H9 (cell line): ENCODE results near the gene APBA2. TPM values are rescaled to one million over a fixed set of nuclear protein-coding genes. Genes with fewer than 3 reads are reported as not detected.

ENCODE experiments used
- DNase-seq: peaks from one replicate; pipeline ENCODE4 v3.0.0-alpha.2; 2017
- H2AFZ ChIP-seq: one replicate; pipeline ENCODE4 v1.6.1; 2013; ENCODE audit warnings: mild to moderate bottlenecking, low read length, control low read depth, moderate library complexity
- H2AK5ac ChIP-seq: 2 replicates; pipeline ENCODE4 v1.6.1; 2013; ENCODE audit warnings: low read length, control low read depth, mixed read lengths; ENCODE audit not compliant: insufficient read length
- H2BK120ac ChIP-seq: one replicate; pipeline ENCODE4 v1.6.1; 2013; ENCODE audit warnings: low read depth, mild to moderate bottlenecking, low read length, control low read depth, inconsistent platforms; ENCODE audit not compliant: poor library complexity, severe bottlenecking
- H2BK12ac ChIP-seq: 2 replicates; pipeline ENCODE4 v1.6.1; 2013; ENCODE audit warnings: low read length, control low read depth, mixed read lengths, low read depth; ENCODE audit not compliant: insufficient read length
- H2BK15ac ChIP-seq: 2 replicates; pipeline ENCODE4 v1.6.1; 2013; ENCODE audit warnings: low read depth, low read length, control low read depth
- H2BK20ac ChIP-seq: one replicate; pipeline ENCODE4 v1.6.1; 2013; ENCODE audit warnings: low read depth, mild to moderate bottlenecking, low read length, control low read depth, inconsistent platforms; ENCODE audit not compliant: poor library complexity, severe bottlenecking
- H2BK5ac ChIP-seq: 2 replicates; pipeline ENCODE4 v1.6.1; 2013; ENCODE audit warnings: low read length, control low read depth, mixed read lengths; ENCODE audit not compliant: insufficient read length
- H3K14ac ChIP-seq: 2 replicates; pipeline ENCODE4 v1.6.1; 2013; ENCODE audit warnings: low read length, control low read depth; ENCODE audit not compliant: insufficient read depth
- H3K18ac ChIP-seq: 2 replicates; pipeline ENCODE4 v1.6.1; 2013; ENCODE audit warnings: low read depth, mild to moderate bottlenecking, mixed read lengths, low read length, control low read depth; ENCODE audit not compliant: insufficient read length
- H3K23ac ChIP-seq: 2 replicates; pipeline ENCODE4 v1.6.1; 2013; ENCODE audit warnings: low read length, control low read depth, mixed read lengths, low read depth; ENCODE audit not compliant: insufficient read length
- H3K23me2 ChIP-seq: 2 replicates; pipeline ENCODE4 v1.6.1; 2013; ENCODE audit warnings: low read depth, mild to moderate bottlenecking, mixed read lengths, low read length, control low read depth; ENCODE audit not compliant: insufficient read length, poor library complexity, severe bottlenecking
- H3K27ac ChIP-seq: 2 replicates; pipeline ENCODE4 v1.5.1; 2013; ENCODE audit warnings: low read length, control low read depth, mixed read lengths, low read depth; ENCODE audit not compliant: insufficient read length
- H3K27me3 ChIP-seq: 2 replicates; pipeline ENCODE4 v1.6.1; 2013; ENCODE audit warnings: low read length, control low read depth, inconsistent platforms; ENCODE audit not compliant: insufficient read depth
- H3K4ac ChIP-seq: 2 replicates; pipeline ENCODE4 v1.6.1; 2013; ENCODE audit warnings: low read depth, mild to moderate bottlenecking, control low read depth, inconsistent platforms, low read length, moderate library complexity
- H3K4me1 ChIP-seq: 2 replicates; pipeline ENCODE4 v1.6.1; 2013; ENCODE audit warnings: low read length, control low read depth, inconsistent platforms; ENCODE audit not compliant: insufficient read depth
- H3K4me2 ChIP-seq: 2 replicates; pipeline ENCODE4 v1.6.1; 2013; ENCODE audit warnings: low read length, control low read depth, mixed read lengths; ENCODE audit not compliant: insufficient read length, insufficient read depth
- H3K56ac ChIP-seq: 2 replicates; pipeline ENCODE4 v1.6.1; 2013; ENCODE audit warnings: low read depth, mild to moderate bottlenecking, mixed read lengths, low read length, control low read depth; ENCODE audit not compliant: insufficient read length
- H3K79me1 ChIP-seq: 2 replicates; pipeline ENCODE4 v1.6.1; 2013; ENCODE audit warnings: low read depth, mild to moderate bottlenecking, moderate library complexity, low read length, control low read depth, inconsistent platforms; ENCODE audit not compliant: insufficient read depth, poor library complexity, severe bottlenecking
- H3K79me2 ChIP-seq: 2 replicates; pipeline ENCODE4 v1.6.1; 2013; ENCODE audit warnings: low read length, control low read depth, inconsistent platforms; ENCODE audit not compliant: insufficient read depth
- H3K9ac ChIP-seq: 2 replicates; pipeline ENCODE4 v1.6.1; 2013; ENCODE audit warnings: low read length, control low read depth, mixed read lengths; ENCODE audit not compliant: insufficient read length; ENCODE audit errors: extremely low read depth
- H3K9me3 ChIP-seq: one replicate; pipeline ENCODE4 v1.6.1; 2013; ENCODE audit warnings: low read depth, low read length, inconsistent platforms; ENCODE audit not compliant: control insufficient read depth
- H3T11ph ChIP-seq: one replicate; pipeline ENCODE4 v1.6.1; 2013; ENCODE audit warnings: mild to moderate bottlenecking, low read length, control low read depth, inconsistent platforms
- H4K20me1 ChIP-seq: one replicate; pipeline ENCODE4 v1.6.1; 2013; ENCODE audit not compliant: control insufficient read depth, insufficient read length, insufficient read depth
- H4K5ac ChIP-seq: 2 replicates; pipeline ENCODE4 v1.6.1; 2013; ENCODE audit warnings: low read depth, mild to moderate bottlenecking, mixed read lengths, low read length, control low read depth; ENCODE audit not compliant: insufficient read length
- H4K8ac ChIP-seq: replicated peaks from 2 replicates; pipeline ENCODE4 v1.6.1; 2013; ENCODE audit warnings: low read length, control low read depth, mixed read lengths, low read depth; ENCODE audit not compliant: insufficient read length
- H4K91ac ChIP-seq: 2 replicates; pipeline ENCODE4 v1.6.1; 2013; ENCODE audit warnings: low read depth, mild to moderate bottlenecking, moderate library complexity, mixed read lengths, low read length, control low read depth; ENCODE audit not compliant: insufficient read length
- H3K27ac Mint-ChIP-seq, 3 experiments: 2 replicates in 2 of 3; 3 replicates in 1 of 3; pipeline ENCODE4 v1.8.0; 2020 to 2021; ENCODE audit warnings: mixed read lengths in 3 of 3, mild to moderate bottlenecking in 1 of 3, moderate library complexity in 1 of 3
- H3K27me3 Mint-ChIP-seq: 2 replicates; pipeline ENCODE4 v1.8.0; 2021; ENCODE audit warnings: low read depth, mild to moderate bottlenecking, moderate library complexity, mixed read lengths
- H3K36me3 Mint-ChIP-seq, 3 experiments: 2 replicates in 2 of 3; 3 replicates in 1 of 3; pipeline ENCODE4 v1.8.0; 2020 to 2021; ENCODE audit warnings: low read depth in 3 of 3, mixed read lengths in 3 of 3; ENCODE audit not compliant: insufficient read depth in 1 of 3
- H3K4me1 Mint-ChIP-seq, 2 experiments: 2 replicates each; pipeline ENCODE4 v1.8.0; 2020; ENCODE audit warnings: mixed read lengths in 2 of 2
- H3K4me3 Mint-ChIP-seq, 2 experiments: 2 replicates in 1 of 2; 3 replicates in 1 of 2; pipeline ENCODE4 v1.8.0; 2020 to 2021; ENCODE audit warnings: mild to moderate bottlenecking in 2 of 2, mixed read lengths in 2 of 2, moderate library complexity in 1 of 2
- H3K9me3 Mint-ChIP-seq, 2 experiments: 2 replicates in 1 of 2; 3 replicates in 1 of 2; pipeline ENCODE4 v1.8.0; 2020; ENCODE audit warnings: mild to moderate bottlenecking in 2 of 2, mixed read lengths in 2 of 2, moderate library complexity in 1 of 2
- WGBS: extraction: QIAGEN DNeasy Blood & Tissue Kit; methylation state at CpG from one replicate; pipeline ENCODE4 v1.1.7; 2013; ENCODE audit warnings: missing lambda C conversion rate, low lambda C conversion rate, mixed read lengths; ENCODE audit not compliant: insufficient read length; ENCODE audit errors: extremely low coverage; 5-methylcytosine and 5-hydroxymethylcytosine counted together
- total RNA-seq: library from RNA; stranded (reverse); gene quantifications from 2 replicates; pipeline ENCODE4 v1.2.1, GENCODE V29; 2021
- TF ChIP-seq, protein P1 (sequence below): fragments of 200-600 bp; sonication (generic); conservative IDR thresholded peaks from 3 replicates; pipeline ENCODE4 v1.8.0; 2021; ENCODE audit warnings: antibody characterized with exemption, mild to moderate bottlenecking

APBA2 gene
- total RNA-seq, 1 experiment from 2014 or later: 14.3 TPM

DNA sequence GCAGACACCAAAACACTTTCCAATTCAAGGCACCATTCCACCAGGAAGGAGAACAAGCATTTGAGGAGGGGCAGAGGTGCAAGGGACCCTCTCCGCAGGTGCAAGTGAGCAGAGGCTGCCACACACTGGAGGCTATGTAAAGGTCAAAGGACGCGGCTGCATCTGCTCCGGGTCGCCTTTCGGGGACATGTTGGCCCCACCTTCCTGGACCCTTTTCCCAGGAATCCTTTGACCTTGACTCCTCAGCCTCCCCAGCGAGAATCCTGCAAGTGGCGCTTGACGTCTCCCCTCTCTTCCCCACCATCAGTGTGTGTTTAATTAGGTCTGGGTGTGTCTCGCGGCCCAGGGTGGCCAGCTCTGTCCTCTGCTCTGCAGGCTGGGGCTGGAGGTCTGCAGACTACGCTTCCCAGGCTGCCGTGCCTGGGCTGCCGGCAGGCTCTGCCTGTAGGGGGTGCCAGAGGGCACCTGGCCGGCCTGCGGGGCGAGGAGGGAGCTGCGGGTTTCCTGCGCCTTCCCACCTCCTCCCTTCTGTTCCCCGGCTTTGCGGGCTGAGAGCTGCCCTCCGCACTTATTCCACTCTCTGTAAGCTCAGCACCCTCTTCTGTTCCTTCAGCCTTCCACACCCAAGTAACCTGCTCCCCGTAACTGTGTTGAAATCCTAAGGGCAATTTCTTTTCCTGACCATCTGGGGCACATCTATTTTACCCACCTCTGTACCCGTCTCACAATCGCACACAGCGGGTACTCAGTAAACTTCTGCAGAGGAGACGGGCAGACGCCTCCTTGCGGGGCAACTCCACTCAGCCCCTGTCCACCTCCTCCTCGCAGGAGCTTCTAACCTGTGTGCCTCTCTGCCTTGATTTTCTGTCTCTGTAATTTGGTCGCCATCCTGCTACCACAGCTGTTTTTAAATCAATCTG is 254.0 kb downstream of the APBA2 start:
- Histone ChIP-seq H2AK5ac (no peak overlapping the region), H3K4me1 (peaks cover 5% of the 10 kb centered on the region; the same call in 1 of the 2 replicates), H3K4ac (no peak overlapping the region), H3K9me3 (no peaks in the 10 kb centered on the region), H3K9ac (no peak overlapping the region), H3K27ac (no peak overlapping the region), H2BK120ac (no peak overlapping the region), H3T11ph (no peak overlapping the region), H4K5ac (no peak overlapping the region), H3K14ac (no peak overlapping the region), H2AFZ (peak overlapping the region; percentile 16), H4K8ac (no peak overlapping the region), H3K79me2 (no peaks in the 10 kb centered on the region), H2BK5ac (no peak overlapping the region), H3K27me3 (no peaks in the 10 kb centered on the region), H4K91ac (no peak overlapping the region), H2BK12ac (no peak overlapping the region), H3K23me2 (peaks cover 6% of the 10 kb centered on the region), H3K56ac (no peak overlapping the region), H3K4me2 (peak overlapping the region; percentile 62), H3K18ac (no peak overlapping the region), H3K79me1 (no peaks in the 10 kb centered on the region), H2BK15ac (no peak overlapping the region), H4K20me1 (no peaks in the 10 kb centered on the region), H3K23ac (no peak overlapping the region), H2BK20ac (no peak overlapping the region)
- H3K9me3 Mint-ChIP-seq: no peaks in the 10 kb centered on the region
- WGBS: no CpG with 5 or more reads among the region's 31 CpGs
- H3K4me3 Mint-ChIP-seq: peak overlapping the region; percentile 58 to 76
- DNase-seq: peak; percentile 91
- H3K4me1 Mint-ChIP-seq: peaks cover 24% of the 10 kb centered on the region in 2 experiments
- peak overlapping the region in 1 of 3 experiments; percentile 0; a peak in 3 of 7 replicates for H3K27ac Mint-ChIP-seq
- no peaks in the 10 kb centered on the region; the same call in none of the 2 replicates for H3K27me3 Mint-ChIP-seq
- TF ChIP-seq, protein P1, sequence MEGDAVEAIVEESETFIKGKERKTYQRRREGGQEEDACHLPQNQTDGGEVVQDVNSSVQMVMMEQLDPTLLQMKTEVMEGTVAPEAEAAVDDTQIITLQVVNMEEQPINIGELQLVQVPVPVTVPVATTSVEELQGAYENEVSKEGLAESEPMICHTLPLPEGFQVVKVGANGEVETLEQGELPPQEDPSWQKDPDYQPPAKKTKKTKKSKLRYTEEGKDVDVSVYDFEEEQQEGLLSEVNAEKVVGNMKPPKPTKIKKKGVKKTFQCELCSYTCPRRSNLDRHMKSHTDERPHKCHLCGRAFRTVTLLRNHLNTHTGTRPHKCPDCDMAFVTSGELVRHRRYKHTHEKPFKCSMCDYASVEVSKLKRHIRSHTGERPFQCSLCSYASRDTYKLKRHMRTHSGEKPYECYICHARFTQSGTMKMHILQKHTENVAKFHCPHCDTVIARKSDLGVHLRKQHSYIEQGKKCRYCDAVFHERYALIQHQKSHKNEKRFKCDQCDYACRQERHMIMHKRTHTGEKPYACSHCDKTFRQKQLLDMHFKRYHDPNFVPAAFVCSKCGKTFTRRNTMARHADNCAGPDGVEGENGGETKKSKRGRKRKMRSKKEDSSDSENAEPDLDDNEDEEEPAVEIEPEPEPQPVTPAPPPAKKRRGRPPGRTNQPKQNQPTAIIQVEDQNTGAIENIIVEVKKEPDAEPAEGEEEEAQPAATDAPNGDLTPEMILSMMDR: peak; percentile 97
- no peaks in the 10 kb centered on the region for H3K36me3 Mint-ChIP-seq
